Measurements from ENCODE around the gene SDR42E1. TPM values are rescaled to one million over a fixed set of nuclear protein-coding genes. Genes with fewer than 3 reads are reported as not detected.

SDR42E1 gene
- total and polyA plus RNA-seq, 9 of the 15 experiments (the other 6 are each of a cell fraction or from before 2014, with no cell fraction given) = 0.13 to 1.3 (median 0.42) TPM

DNA sequence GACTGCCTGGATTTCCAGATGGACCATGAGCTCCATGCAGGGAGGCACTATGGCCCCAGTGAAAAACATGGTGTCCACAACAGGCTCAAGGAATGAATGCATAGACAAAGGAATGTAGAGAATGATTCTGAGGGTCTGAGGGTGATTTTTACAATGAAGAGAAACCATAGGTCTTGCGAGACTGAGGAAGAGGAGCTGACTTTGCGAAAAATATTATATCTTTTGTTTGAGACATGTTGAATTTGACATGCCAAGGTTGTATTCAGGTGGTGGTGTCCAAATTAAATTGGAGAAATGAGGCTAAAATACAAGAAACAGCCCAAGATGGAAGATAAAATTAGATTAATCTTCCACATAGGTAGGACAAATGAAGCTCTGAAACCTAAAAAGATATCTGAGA is 36.5 kb upstream of the SDR42E1 start:
- BruUV-seq (replicated peaks) = no TSS peak
- Histone ChIP-seq H3K4me2 (ENCODE audit: insufficient read depth, low read length) (no peak overlapping the region), H3K79me2 (ENCODE audit: control insufficient read depth, insufficient read depth, low read length) (no peaks in the 10 kb centered on the region), H3K4me3 (no peak overlapping the region), H3K36me3 (ENCODE audit: control insufficient read depth, insufficient read depth, low read length) (no peaks in the 10 kb centered on the region), H4K20me1 (replicated peaks; ENCODE audit: control insufficient read depth, insufficient read depth, low read length) (no peaks in the 10 kb centered on the region), H3K9ac (ENCODE audit: insufficient read depth in 1 of 2, low read depth in 2 of 2, low read length in 2 of 2) (no peak overlapping the region), H3K4me1 (replicated peaks in 1 of 2; ENCODE audit: control insufficient read depth in 2 of 2, insufficient read depth in 2 of 2, low read length in 2 of 2) (no peaks in the 10 kb centered on the region), H3K9me1 (ENCODE audit: control insufficient read depth, insufficient read depth, low read length) (no peaks in the 10 kb centered on the region), H2AFZ (ENCODE audit: low read depth, low read length) (no peak overlapping the region), H3K9me3 (replicated peaks; ENCODE audit: control insufficient read depth, insufficient read depth, low read depth, low read length) (no peaks in the 10 kb centered on the region), H3K27me3 (ENCODE audit: control insufficient read depth in 2 of 2, insufficient read depth in 2 of 2, low read length in 2 of 2) (peaks cover 0 to 12% of the 10 kb centered on the region in 2 experiments; a peak in 1 of 5 replicates), H3K27ac (ENCODE audit: extremely low read depth, low read depth, low read length) (no peak overlapping the region)
- 0% methylated on average over 2 of the region's 2 CpGs for WGBS (ENCODE audit: insufficient coverage, low coverage, missing lambda C conversion rate)
- ChIA-PET POLR2A (no interaction called here), CTCF (ENCODE audit: low intra/inter-chr PET ratio) (no interaction called here)
- intact Hi-C loops (cut with micrococcal nuclease) = no loop called here
- ATAC-seq = no peak
- in situ Hi-C loops (cut with MboI) = no loop called here
- FAIRE-seq = no peak
- no peak for DNase-seq (ENCODE audit: extremely low read depth in 1 of 4, low spot score in 3 of 4)
- TF ChIP-seq ZNF431 (CRISPR knock-in tag; IDR thresholded peaks at IDR 0.05) = no peak
- TF ChIP-seq, protein P1, sequence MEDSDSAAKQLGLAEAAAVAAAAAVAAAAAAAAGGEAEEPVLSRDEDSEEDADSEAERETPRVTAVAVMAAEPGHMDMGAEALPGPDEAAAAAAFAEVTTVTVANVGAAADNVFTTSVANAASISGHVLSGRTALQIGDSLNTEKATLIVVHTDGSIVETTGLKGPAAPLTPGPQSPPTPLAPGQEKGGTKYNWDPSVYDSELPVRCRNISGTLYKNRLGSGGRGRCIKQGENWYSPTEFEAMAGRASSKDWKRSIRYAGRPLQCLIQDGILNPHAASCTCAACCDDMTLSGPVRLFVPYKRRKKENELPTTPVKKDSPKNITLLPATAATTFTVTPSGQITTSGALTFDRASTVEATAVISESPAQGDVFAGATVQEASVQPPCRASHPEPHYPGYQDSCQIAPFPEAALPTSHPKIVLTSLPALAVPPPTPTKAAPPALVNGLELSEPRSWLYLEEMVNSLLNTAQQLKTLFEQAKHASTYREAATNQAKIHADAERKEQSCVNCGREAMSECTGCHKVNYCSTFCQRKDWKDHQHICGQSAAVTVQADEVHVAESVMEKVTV (CRISPR knock-in tag; IDR thresholded peaks at IDR 0.05) = no peak
- TF ChIP-seq CHD2 (IDR thresholded peaks at IDR 0.05; ENCODE audit: low read depth, low read length) = no peak
- TF ChIP-seq GTF2F1 (IDR thresholded peaks at IDR 0.05; ENCODE audit: low read depth, low read length) = no peak
- TF ChIP-seq NR2F6 (CRISPR knock-in tag; IDR thresholded peaks at IDR 0.05) = no peak
- no peak for TF ChIP-seq ZNF785 (CRISPR knock-in tag; IDR thresholded peaks at IDR 0.05)
- no peak for TF ChIP-seq SRSF9 (IDR thresholded peaks at IDR 0.05; ENCODE audit: borderline replicate concordance, low read depth, low read length)
- TF ChIP-seq HDAC8 (tag; IDR thresholded peaks at IDR 0.05) = no peak
- no peak for TF ChIP-seq BCOR (IDR thresholded peaks at IDR 0.05)
- TF ChIP-seq KDM4B (IDR thresholded peaks at IDR 0.05; ENCODE audit: borderline replicate concordance in 2 of 2, low read depth in 1 of 2) = no peak
- no peak for TF ChIP-seq EGR1 (conservative IDR thresholded peaks at IDR 0.05)
- no peak for TF ChIP-seq ERF (CRISPR knock-in tag; IDR thresholded peaks at IDR 0.05)
- TF ChIP-seq MBD2 (IDR thresholded peaks at IDR 0.05; ENCODE audit: borderline replicate concordance, low read depth) = no peak
